HL-60/S4 (cell line): ENCODE data around the gene PNCK.

Source experiments
- in situ Hi-C: fragments of 300-500 bp; cut with MboI; formaldehyde crosslinking; loops from 2 replicates; pipeline ENCODE4 v1.14.3; 2022; ENCODE audit warnings: low sequenced_read_pairs

PNCK gene

GRCh38 chrX:153632595-153632946, 41.0 kb downstream of the PNCK start:
- in situ Hi-C loops: no loop called here

GRCh38 chrX:153631907-153632594, 41.6 kb downstream of the PNCK start:
- in situ Hi-C loops: no loop called here

GRCh38 chrX:153631346-153631745, 42.3 kb downstream of the PNCK start:
- in situ Hi-C loops: no loop called here

GRCh38 chrX:153628665-153629064, 44.9 kb downstream of the PNCK start:
- in situ Hi-C loops: no loop called here

GRCh38 chrX:153628129-153628528, 45.5 kb downstream of the PNCK start:
- in situ Hi-C loops: no loop called here

- in situ Hi-C loops: no loop called here
These were observed 45.9 kb downstream of the PNCK start for GRCh38 chrX:153627675-153628111.

GRCh38 chrX:153626863-153627674, 46.5 kb downstream of the PNCK start:
- in situ Hi-C loops: no loop called here

- in situ Hi-C loops: no loop called here
These were observed 47.5 kb downstream of the PNCK start for GRCh38 chrX:153626025-153626633.

- in situ Hi-C loops: no loop called here
These were observed 48.2 kb downstream of the PNCK start for GRCh38 chrX:153625271-153626024.

- in situ Hi-C loops: no loop called here
These were observed 49.2 kb downstream of the PNCK start for GRCh38 chrX:153624196-153625091.

- in situ Hi-C loops: no loop called here
These were observed 50.1 kb downstream of the PNCK start for GRCh38 chrX:153623310-153624029.

- in situ Hi-C loops: no loop called here
These were observed 50.8 kb downstream of the PNCK start for GRCh38 chrX:153622661-153623309.

GRCh38 chrX:153621949-153622598, 51.5 kb downstream of the PNCK start:
- in situ Hi-C loops: no loop called here

GRCh38 chrX:153620576-153620975, 53.0 kb downstream of the PNCK start:
- in situ Hi-C loops: no loop called here
